ENCODE data around the gene PMM1. TPM values are rescaled to one million over a fixed set of nuclear protein-coding genes. Genes with fewer than 3 reads are reported as not detected.

PMM1 gene
- total RNA-seq, 4 donors from 2014 or later: 44.0 to 60.4 (median 50.1) TPM

DNA sequence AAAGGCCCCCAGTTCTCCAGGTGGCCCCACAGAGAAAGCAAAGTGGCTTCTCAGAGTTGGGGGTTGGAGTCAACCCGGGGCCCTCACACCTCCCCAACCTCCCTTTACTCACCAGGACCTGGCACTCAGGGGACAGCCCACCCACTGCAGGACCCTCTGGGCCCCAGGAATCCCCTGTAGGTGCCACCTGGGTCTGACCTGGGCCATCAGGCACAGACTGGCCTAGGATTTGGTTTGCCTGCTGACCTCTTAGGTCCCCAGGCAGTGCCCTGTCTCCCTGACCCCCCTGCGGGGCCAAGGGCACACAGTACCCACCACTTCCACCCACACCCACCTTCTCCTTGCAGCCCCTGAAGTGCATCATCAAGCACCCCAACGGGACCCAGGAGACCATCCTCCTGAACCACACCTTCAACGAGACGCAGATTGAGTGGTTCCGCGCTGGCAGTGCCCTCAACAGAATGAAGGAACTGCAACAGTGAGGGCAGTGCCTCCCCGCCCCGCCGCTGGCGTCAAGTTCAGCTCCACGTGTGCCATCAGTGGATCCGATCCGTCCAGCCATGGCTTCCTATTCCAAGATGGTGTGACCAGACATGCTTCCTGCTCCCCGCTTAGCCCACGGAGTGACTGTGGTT, 61.4 kb downstream of the PMM1 start:
- 72 to 77% methylated on average over 16 of the region's 16 CpGs for WGBS, 2 donors
- intact Hi-C loops (cut with DNase I; ENCODE audit: low total_unique reads): loop anchor here (5.0 kb wide), 1 partner anchor 126 kb away; no protein-coding TSS in a partner anchor
- DNase-seq (ENCODE audit: low spot score in 2 of 2): no peak
- H3K4me3 ChIP-seq (ENCODE audit: low read depth, poor library complexity, severe bottlenecking): no peak overlapping the region
- TF ChIP-seq, protein P1, sequence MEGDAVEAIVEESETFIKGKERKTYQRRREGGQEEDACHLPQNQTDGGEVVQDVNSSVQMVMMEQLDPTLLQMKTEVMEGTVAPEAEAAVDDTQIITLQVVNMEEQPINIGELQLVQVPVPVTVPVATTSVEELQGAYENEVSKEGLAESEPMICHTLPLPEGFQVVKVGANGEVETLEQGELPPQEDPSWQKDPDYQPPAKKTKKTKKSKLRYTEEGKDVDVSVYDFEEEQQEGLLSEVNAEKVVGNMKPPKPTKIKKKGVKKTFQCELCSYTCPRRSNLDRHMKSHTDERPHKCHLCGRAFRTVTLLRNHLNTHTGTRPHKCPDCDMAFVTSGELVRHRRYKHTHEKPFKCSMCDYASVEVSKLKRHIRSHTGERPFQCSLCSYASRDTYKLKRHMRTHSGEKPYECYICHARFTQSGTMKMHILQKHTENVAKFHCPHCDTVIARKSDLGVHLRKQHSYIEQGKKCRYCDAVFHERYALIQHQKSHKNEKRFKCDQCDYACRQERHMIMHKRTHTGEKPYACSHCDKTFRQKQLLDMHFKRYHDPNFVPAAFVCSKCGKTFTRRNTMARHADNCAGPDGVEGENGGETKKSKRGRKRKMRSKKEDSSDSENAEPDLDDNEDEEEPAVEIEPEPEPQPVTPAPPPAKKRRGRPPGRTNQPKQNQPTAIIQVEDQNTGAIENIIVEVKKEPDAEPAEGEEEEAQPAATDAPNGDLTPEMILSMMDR (IDR thresholded peaks at IDR 0.05): no peak
- no peak for TF ChIP-seq POLR2A (IDR thresholded peaks at IDR 0.05)

Other genes starting within 250 kb of the PMM1 start
- 10 to 100 TPM; 27.3 to 56.1 (median 42.8) TPM for gene TEF, start 207.9 kb downstream of the PMM1 start, total RNA-seq
- gene TOB2, start 143.0 kb downstream of the PMM1 start, total RNA-seq: 10 to 100 TPM; 31.5 to 45.9 (median 37.9) TPM
- 10 to 100 TPM; 44.1 to 51.9 (median 45.4) TPM for gene PHF5A, start 121.1 kb downstream of the PMM1 start, total RNA-seq
- gene ACO2, start 120.7 kb downstream of the PMM1 start, total RNA-seq: 100 to 1,000 TPM in 1 of 4 donors, 10 to 100 TPM in 3; 64.0 to 103 (median 83.1) TPM
- 10 to 100 TPM in 3 of 4 donors, 1 to 10 TPM in 1; 8.7 to 19.7 (median 16.4) TPM for gene POLR3H, start 45.4 kb downstream of the PMM1 start, total RNA-seq
- gene CSDC2, start 28.8 kb downstream of the PMM1 start, total RNA-seq: 1 to 10 TPM in 2 of 4 donors, under 1 TPM in 2; 0.63 to 3.0 (median 1.0) TPM
- gene DESI1, start 31.2 kb upstream of the PMM1 start, total RNA-seq: 10 to 100 TPM; 16.1 to 37.8 (median 23.0) TPM
- 100 to 1,000 TPM; 150 to 204 (median 161) TPM for gene XRCC6, start 31.5 kb upstream of the PMM1 start, total RNA-seq
- gene SNU13, start 99.0 kb upstream of the PMM1 start, total RNA-seq: 100 to 1,000 TPM; 103 to 127 (median 116) TPM
- gene MEI1, start 109.7 kb upstream of the PMM1 start, total RNA-seq: 1 to 10 TPM in 2 of 4 donors, not detected in 2; 1.2 to 2.1 TPM
- gene CCDC134, start 210.8 kb upstream of the PMM1 start, total RNA-seq: 10 to 100 TPM; 12.2 to 15.4 (median 13.1) TPM
- gene SREBF2, start 243.3 kb upstream of the PMM1 start, total RNA-seq: 100 to 1,000 TPM in 2 of 4 donors, 10 to 100 TPM in 2; 91.1 to 122 (median 96.2) TPM